ENCODE results near the gene CD22. TPM values are rescaled to one million over a fixed set of nuclear protein-coding genes. Genes with fewer than 3 reads are reported as not detected.

CD22 gene
- total and polyA plus RNA-seq, 2 of the 4 experiments (the other 2 are of a cell fraction), result 0.18 to 0.22 TPM

DNA sequence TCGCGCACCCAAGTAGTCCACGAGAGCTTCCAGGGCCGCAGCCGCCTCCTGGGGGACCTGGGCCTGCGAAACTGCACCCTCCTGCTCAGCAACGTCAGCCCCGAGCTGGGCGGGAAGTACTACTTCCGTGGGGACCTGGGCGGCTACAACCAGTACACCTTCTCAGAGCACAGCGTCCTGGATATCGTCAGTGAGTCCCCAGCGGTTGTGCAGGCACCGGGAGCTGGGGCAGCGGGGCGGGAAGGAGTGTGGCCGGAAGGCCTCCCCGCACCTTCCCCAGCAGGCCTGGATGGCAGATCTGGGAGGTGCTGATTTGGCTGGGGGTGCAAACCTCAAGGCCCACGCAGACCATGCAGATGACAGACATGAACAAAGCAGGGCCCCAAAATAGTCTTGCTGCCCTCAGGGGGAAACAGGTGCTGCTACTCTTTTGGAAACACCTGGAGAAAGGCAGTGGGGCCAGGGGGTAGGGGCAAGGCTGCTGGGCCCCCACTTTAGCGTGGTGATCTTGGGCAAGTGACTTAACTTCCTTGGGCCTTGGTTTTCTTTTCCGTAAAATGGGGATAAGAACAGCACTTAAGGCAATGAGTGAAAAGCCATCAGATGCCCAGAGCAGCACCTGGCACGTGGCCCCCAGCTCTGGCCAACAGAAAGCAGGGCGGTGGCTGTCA lies 33.1 kb upstream of the CD22 start:
- Histone ChIP-seq H2AFZ (replicated peaks; ENCODE audit: low read length, poor library complexity) (no peak overlapping the region), H3K56ac (ENCODE audit: extremely low read depth, insufficient read depth, low read length) (no peak overlapping the region), H3K27ac (ENCODE audit: insufficient read depth, low read length) (no peak overlapping the region), H4K91ac (ENCODE audit: insufficient read depth, low read depth, low read length) (no peak overlapping the region), H3K4me2 (ENCODE audit: low read depth, low read length) (no peak overlapping the region), H3K4me1 (ENCODE audit: control insufficient read depth, insufficient read depth, low read length) (no peaks in the 10 kb centered on the region), H2AK9ac (replicated peaks; ENCODE audit: low read depth, low read length, poor library complexity) (no peak overlapping the region), H4K5ac (ENCODE audit: low read depth, low read length) (no peak overlapping the region), H3K27me3 (ENCODE audit: control insufficient read depth, insufficient read depth, low read length) (peaks cover 21% of the 10 kb centered on the region), H3K9me3 (ENCODE audit: control insufficient read depth, insufficient read depth, low read length) (no peaks in the 10 kb centered on the region), H3K9ac (ENCODE audit: low read depth, low read length) (no peak overlapping the region), H2BK5ac (ENCODE audit: low read depth, low read length, poor library complexity, severe bottlenecking) (no peak overlapping the region), H2BK20ac (ENCODE audit: low read depth, low read length) (no peak overlapping the region), H3K4ac (ENCODE audit: low read depth, low read length) (no peak overlapping the region), H2AK5ac (ENCODE audit: low read depth, low read length) (no peak overlapping the region), H2BK120ac (ENCODE audit: low read depth, low read length) (no peak overlapping the region), H2BK15ac (ENCODE audit: low read depth, low read length) (no peak overlapping the region), H4K8ac (ENCODE audit: low read depth in 2 of 2, low read length in 2 of 2) (no peak overlapping the region), H3K79me1 (ENCODE audit: low read depth in 1 of 2, low read length in 2 of 2) (no peaks in the 10 kb centered on the region), H4K20me1 (ENCODE audit: insufficient read depth, low read length) (no peaks in the 10 kb centered on the region), H3K9me1 (ENCODE audit: insufficient read depth, low read length) (peaks cover 15% of the 10 kb centered on the region), H3K23ac (ENCODE audit: low read depth, low read length) (no peak overlapping the region), H3K18ac (ENCODE audit: low read depth, low read length) (no peak overlapping the region), H3K4me3 (ENCODE audit: insufficient read depth, low read depth, low read length) (no peak overlapping the region), H3K36me3 (ENCODE audit: control insufficient read depth, insufficient read depth, low read length) (no peaks in the 10 kb centered on the region), H3K14ac (replicated peaks; ENCODE audit: low read depth, low read length) (no peak overlapping the region)
- ChIA-PET POLR2A (ENCODE audit: unreplicated experiment) (no interaction called here), CTCF (no interaction called here)
- BruUV-seq (replicated peaks), result no TSS peak
- WGBS, 2 experiments (ENCODE audit: extremely low coverage in 2 of 2, insufficient read length in 1 of 2), result 79% methylated on average over 13 of the region's 24 CpGs; no CpG with 5 or more reads in 1 of the 2 experiments
- DNase-seq (no peak), ATAC-seq (ENCODE audit: low read depth) (no peak)
- dilution Hi-C loops (cut with HindIII; ENCODE audit: low sequenced_read_pairs, unreplicated experiment) (no loop called here), intact Hi-C loops (cut with micrococcal nuclease) (no loop called here), in situ Hi-C loops (cut with MboI; ENCODE audit: low sequenced_read_pairs) (no loop called here)
- TF ChIP-seq NFE2L2 (IDR thresholded peaks at IDR 0.05; ENCODE audit: low read depth, low read length) (no peak), RFX5 (IDR thresholded peaks at IDR 0.05; ENCODE audit: low read depth, low read length) (no peak), POLR2A (IDR thresholded peaks at IDR 0.05; ENCODE audit: low read depth, low read length) (no peak), RCOR1 (IDR thresholded peaks at IDR 0.05; ENCODE audit: insufficient replicate concordance, low read length) (no peak), MAZ (IDR thresholded peaks at IDR 0.05; ENCODE audit: borderline replicate concordance, low read depth, low read length) (no peak), BHLHE40 (IDR thresholded peaks at IDR 0.05; ENCODE audit: low read depth, low read length) (no peak), CEBPB (IDR thresholded peaks at IDR 0.05; ENCODE audit: low read depth, low read length) (no peak), CHD1 (IDR thresholded peaks at IDR 0.05; ENCODE audit: low read depth, low read length) (no peak), RAD21 (IDR thresholded peaks at IDR 0.05; ENCODE audit: low read length) (no peak), MXI1 (IDR thresholded peaks at IDR 0.05; ENCODE audit: borderline replicate concordance, low read depth, low read length) (no peak)

Measured in IMR-90 (cell line).